DOHH2 (cell line): Measurements from ENCODE around the gene HERC4.

Experiments used
- H3F3A ChIP-seq: fragments of 200-600 bp; sonication (generic), shearing (Covaris generic); 2 replicates; pipeline ENCODE4 v1.6.0; 2016; ENCODE audit warnings: antibody characterized with exemption, mild to moderate bottlenecking; ENCODE audit not compliant: control insufficient read depth, insufficient read depth
- H3K27ac ChIP-seq: fragments of 200-600 bp; sonication (generic); 2 replicates; pipeline ENCODE4 v1.5.1; 2014; ENCODE audit warnings: low read depth, mild to moderate bottlenecking, low read length, moderate library complexity
- H3K27me3 ChIP-seq: fragments of 200-600 bp; sonication (generic); 2 replicates; pipeline ENCODE4 v1.6.1; 2014; ENCODE audit warnings: mild to moderate bottlenecking, low read length, mixed read lengths; ENCODE audit not compliant: control insufficient read depth
- H3K36me3 ChIP-seq: fragments of 200-600 bp; sonication (generic); 2 replicates; pipeline ENCODE4 v1.6.1; 2014; ENCODE audit warnings: mild to moderate bottlenecking, low read length, moderate library complexity, mixed read lengths; ENCODE audit not compliant: control insufficient read depth
- H3K4me1 ChIP-seq: fragments of 200-600 bp; sonication (generic); 2 replicates; pipeline ENCODE4 v1.6.1; 2014; ENCODE audit warnings: mild to moderate bottlenecking, low read length, mixed read lengths; ENCODE audit not compliant: control insufficient read depth
- H3K4me2 ChIP-seq: fragments of 200-600 bp; sonication (generic); 2 replicates; pipeline ENCODE4 v1.6.0; 2014; ENCODE audit warnings: mild to moderate bottlenecking, low read length, moderate library complexity
- H3K4me3 ChIP-seq: fragments of 200-600 bp; sonication (generic); 2 replicates; pipeline ENCODE4 v1.5.1; 2014; ENCODE audit warnings: mild to moderate bottlenecking, low read length, mixed read lengths
- H3K79me2 ChIP-seq: fragments of 200-600 bp; sonication (generic); 2 replicates; pipeline ENCODE4 v1.6.1; 2014; ENCODE audit warnings: mild to moderate bottlenecking, low read length, mixed read lengths; ENCODE audit not compliant: control insufficient read depth
- H3K9me2 ChIP-seq: fragments of 200-600 bp; sonication (generic); replicated peaks from 2 replicates; pipeline ENCODE4 v1.6.1; 2014; ENCODE audit warnings: mild to moderate bottlenecking, low read length, mixed read lengths; ENCODE audit not compliant: control insufficient read depth
- H3K9me3 ChIP-seq: fragments of 200-600 bp; sonication (generic); 2 replicates; pipeline ENCODE4 v1.6.1; 2014; ENCODE audit warnings: antibody characterized with exemption, low read length, mixed read lengths; ENCODE audit not compliant: control insufficient read depth, insufficient read depth
- H4K20me1 ChIP-seq: fragments of 200-600 bp; sonication (generic); 2 replicates; pipeline ENCODE4 v1.6.0; 2014; ENCODE audit warnings: low read depth, mild to moderate bottlenecking, antibody characterized with exemption, low read length, moderate library complexity; ENCODE audit not compliant: control insufficient read depth, insufficient read depth
- EZH2phosphoT487 ChIP-seq: fragments of 200-600 bp; sonication (generic); IDR thresholded peaks from 2 replicates; pipeline ENCODE4 v1.6.1; 2017; ENCODE audit warnings: borderline replicate concordance, mild to moderate bottlenecking, antibody characterized with exemption, low read length, moderate library complexity, mixed read lengths
- TF ChIP-seq, protein P1 (sequence below): fragments of 200-600 bp; sonication (generic); IDR thresholded peaks from one replicate; pipeline ENCODE4 v1.5.1; 2014; ENCODE audit warnings: antibody characterized with exemption, mild to moderate bottlenecking, low read depth, low read length; ENCODE audit not compliant: poor library complexity, severe bottlenecking

The HERC4 gene

DNA sequence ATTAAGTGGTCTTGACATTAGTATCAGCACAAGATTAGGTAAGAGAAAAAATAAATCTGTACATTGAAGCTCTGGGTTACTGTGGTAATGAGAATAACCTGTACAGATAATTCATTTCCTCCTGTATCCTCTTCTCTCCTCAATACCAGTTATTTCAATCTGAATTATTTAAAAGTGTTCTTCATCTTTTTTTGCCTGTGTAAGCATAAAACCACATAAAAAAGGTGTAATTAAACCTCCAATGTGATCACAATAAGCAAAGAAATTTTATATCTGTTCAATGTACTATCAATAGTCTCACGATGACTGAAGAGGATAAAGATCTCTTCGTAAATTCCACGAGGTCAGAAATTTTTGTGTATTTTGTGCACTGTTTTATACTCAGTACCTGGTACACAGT, 33.0 kb upstream of the HERC4 start:
- no peaks in the 10 kb centered on the region for H3K4me1 ChIP-seq
- H3K27ac ChIP-seq = no peak overlapping the region
- H3K9me2 ChIP-seq = no peaks in the 10 kb centered on the region
- no peaks in the 10 kb centered on the region for H3K36me3 ChIP-seq
- no peak overlapping the region for H3K4me3 ChIP-seq
- H3K79me2 ChIP-seq = no peaks in the 10 kb centered on the region
- TF ChIP-seq, protein P1, sequence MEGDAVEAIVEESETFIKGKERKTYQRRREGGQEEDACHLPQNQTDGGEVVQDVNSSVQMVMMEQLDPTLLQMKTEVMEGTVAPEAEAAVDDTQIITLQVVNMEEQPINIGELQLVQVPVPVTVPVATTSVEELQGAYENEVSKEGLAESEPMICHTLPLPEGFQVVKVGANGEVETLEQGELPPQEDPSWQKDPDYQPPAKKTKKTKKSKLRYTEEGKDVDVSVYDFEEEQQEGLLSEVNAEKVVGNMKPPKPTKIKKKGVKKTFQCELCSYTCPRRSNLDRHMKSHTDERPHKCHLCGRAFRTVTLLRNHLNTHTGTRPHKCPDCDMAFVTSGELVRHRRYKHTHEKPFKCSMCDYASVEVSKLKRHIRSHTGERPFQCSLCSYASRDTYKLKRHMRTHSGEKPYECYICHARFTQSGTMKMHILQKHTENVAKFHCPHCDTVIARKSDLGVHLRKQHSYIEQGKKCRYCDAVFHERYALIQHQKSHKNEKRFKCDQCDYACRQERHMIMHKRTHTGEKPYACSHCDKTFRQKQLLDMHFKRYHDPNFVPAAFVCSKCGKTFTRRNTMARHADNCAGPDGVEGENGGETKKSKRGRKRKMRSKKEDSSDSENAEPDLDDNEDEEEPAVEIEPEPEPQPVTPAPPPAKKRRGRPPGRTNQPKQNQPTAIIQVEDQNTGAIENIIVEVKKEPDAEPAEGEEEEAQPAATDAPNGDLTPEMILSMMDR = no peak
- no peak for TF ChIP-seq EZH2phosphoT487
- no peak overlapping the region for H3K4me2 ChIP-seq
- H3K27me3 ChIP-seq = no peaks in the 10 kb centered on the region
- H4K20me1 ChIP-seq = no peaks in the 10 kb centered on the region
- H3K9me3 ChIP-seq = no peaks in the 10 kb centered on the region
- H3F3A ChIP-seq = no peaks in the 10 kb centered on the region

DNA sequence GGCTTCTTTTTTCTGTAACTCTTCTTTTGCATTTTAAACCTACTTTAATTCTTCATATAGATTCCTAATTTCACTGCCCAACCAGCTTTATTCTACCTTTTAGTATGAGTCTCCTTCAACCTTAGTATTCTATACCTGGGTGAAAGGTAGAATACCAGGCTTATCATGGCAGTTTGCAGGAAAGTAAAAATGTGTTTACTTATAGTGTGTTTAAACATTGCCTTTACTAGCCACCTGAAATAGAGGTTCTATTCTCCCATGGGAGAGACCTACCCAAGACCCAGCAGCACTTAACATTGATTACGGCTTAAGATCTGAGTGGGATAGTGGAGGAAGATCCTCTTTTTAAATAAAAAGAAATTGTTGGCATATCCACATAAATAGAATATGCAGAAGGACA, 32.6 kb upstream of the HERC4 start:
- no peaks in the 10 kb centered on the region for H3K9me3 ChIP-seq
- no peaks in the 10 kb centered on the region for H3K36me3 ChIP-seq
- no peaks in the 10 kb centered on the region for H4K20me1 ChIP-seq
- no peaks in the 10 kb centered on the region for H3F3A ChIP-seq
- H3K4me2 ChIP-seq = no peak overlapping the region
- no peak overlapping the region for H3K4me3 ChIP-seq
- TF ChIP-seq, protein P1 = no peak
- no peak for TF ChIP-seq EZH2phosphoT487
- no peak overlapping the region for H3K27ac ChIP-seq
- no peaks in the 10 kb centered on the region for H3K27me3 ChIP-seq
- no peaks in the 10 kb centered on the region for H3K79me2 ChIP-seq
- H3K4me1 ChIP-seq = no peaks in the 10 kb centered on the region
- no peaks in the 10 kb centered on the region for H3K9me2 ChIP-seq

DNA sequence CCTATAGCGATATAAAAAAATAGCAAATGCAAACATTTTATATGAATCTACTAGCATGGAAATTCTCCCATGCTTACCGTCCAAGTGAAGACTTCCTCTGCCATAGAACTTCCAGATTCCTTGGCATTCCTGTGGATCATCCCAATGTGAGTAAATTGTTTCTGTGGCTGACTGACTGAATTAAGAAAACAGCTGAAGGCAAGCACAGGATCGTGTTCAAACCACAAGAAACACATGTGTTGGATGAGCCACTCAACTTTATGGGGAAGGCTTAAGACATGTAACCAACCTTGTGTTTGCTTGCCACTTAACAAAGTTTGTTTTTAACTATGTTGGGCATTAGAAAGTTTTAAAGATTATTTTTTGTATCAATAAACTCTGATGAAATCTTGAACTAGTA, 31.6 kb upstream of the HERC4 start:
- Histone ChIP-seq H3K4me2 (no peak overlapping the region), H3K27ac (no peak overlapping the region), H3K9me2 (no peaks in the 10 kb centered on the region), H3K79me2 (no peaks in the 10 kb centered on the region), H3K36me3 (no peaks in the 10 kb centered on the region), H3K27me3 (no peaks in the 10 kb centered on the region), H4K20me1 (no peaks in the 10 kb centered on the region), H3K4me3 (no peak overlapping the region), H3F3A (0 out of 2 replicates have a peak, but pooled peaks cover under 1% of the 10 kb centered on the region), H3K4me1 (no peaks in the 10 kb centered on the region), H3K9me3 (no peaks in the 10 kb centered on the region)
- TF ChIP-seq, protein P1 = no peak
- no peak for TF ChIP-seq EZH2phosphoT487

DNA sequence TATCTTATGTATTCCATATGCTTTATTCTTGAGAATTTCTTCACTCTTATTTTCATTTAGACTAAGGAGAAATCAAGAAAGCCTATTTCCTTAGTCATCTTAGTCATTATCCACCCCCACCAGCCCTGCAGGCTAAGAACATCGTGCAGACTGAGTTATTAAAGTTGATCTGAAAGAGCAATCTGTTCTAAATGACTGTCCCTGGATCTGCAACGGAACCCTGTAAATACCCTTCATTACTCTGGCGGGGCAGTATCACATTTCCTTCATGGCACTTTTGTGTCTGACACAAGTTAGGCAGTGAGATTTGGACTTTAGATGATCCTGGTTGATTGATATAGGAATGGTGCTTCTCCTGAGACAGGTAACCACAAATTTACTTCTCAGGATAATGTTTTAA, 30.7 kb upstream of the HERC4 start:
- Histone ChIP-seq H3K4me1 (no peaks in the 10 kb centered on the region), H3K9me2 (no peaks in the 10 kb centered on the region), H3K9me3 (no peaks in the 10 kb centered on the region), H3K27ac (no peak overlapping the region), H3K4me2 (no peak overlapping the region), H3K27me3 (no peaks in the 10 kb centered on the region), H4K20me1 (no peaks in the 10 kb centered on the region), H3K36me3 (no peaks in the 10 kb centered on the region), H3K4me3 (no peak overlapping the region), H3F3A (0 out of 2 replicates have a peak, but pooled peaks cover 2% of the 10 kb centered on the region), H3K79me2 (no peaks in the 10 kb centered on the region)
- TF ChIP-seq EZH2phosphoT487 = no peak
- TF ChIP-seq, protein P1 = no peak
